Stimulated activated CD4-positive, alpha-beta T cell treated with anti-CD3 and anti-CD28 coated beads, Interleukin-12 subunit alpha, Interleukin-12 subunit beta, amount 100 ng/mL, for 24 hours (primary cell): Measurements from ENCODE around the gene FKBP5.
"Not testable (repeated sequence)": the region's sequence is repeated elsewhere in the genome, so short reads cannot be mapped to it uniquely, and the experiment has no call there.

Source experiments
- DNase-seq, 2 experiments: peaks; one replicate each; pipeline ENCODE4 v3.0.0-alpha.2; 2020; ENCODE audit warnings: low read depth in 2 of 2

FKBP5 gene

GRCh38 chr6:35690006-35690405 is 1.3 kb upstream of the FKBP5 start:
- not testable (repeated sequence) for DNase-seq

- DNase-seq, result peak in 1 of 2 experiments; percentile 43
These were observed 784 bp downstream of the FKBP5 start for GRCh38 chr6:35687658-35688604.

- DNase-seq, result no peak
These were observed 1.7 kb downstream of the FKBP5 start for GRCh38 chr6:35686873-35687555.

- no peak for DNase-seq
These were observed 2.3 kb downstream of the FKBP5 start for GRCh38 chr6:35686436-35686835.

GRCh38 chr6:35683267-35683666 is 5.4 kb downstream of the FKBP5 start:
- no peak for DNase-seq

- DNase-seq, result no peak
These were observed 7.4 kb downstream of the FKBP5 start for GRCh38 chr6:35681298-35681697.

- no peak for DNase-seq
These were observed 9.3 kb downstream of the FKBP5 start for GRCh38 chr6:35679399-35679798.

- DNase-seq, result no peak
These were observed 9.9 kb downstream of the FKBP5 start for GRCh38 chr6:35678814-35679213.

GRCh38 chr6:35678021-35678654 is 10.6 kb downstream of the FKBP5 start:
- no peak for DNase-seq

- no peak for DNase-seq
These were observed 11.3 kb downstream of the FKBP5 start for GRCh38 chr6:35677456-35677855.

GRCh38 chr6:35675871-35676459 is 12.8 kb downstream of the FKBP5 start:
- DNase-seq, result no peak

GRCh38 chr6:35674594-35674993 is 14.1 kb downstream of the FKBP5 start:
- no peak for DNase-seq

GRCh38 chr6:35673755-35674154 is 15.0 kb downstream of the FKBP5 start:
- DNase-seq, result no peak

- not testable (repeated sequence) for DNase-seq
These were observed 15.4 kb downstream of the FKBP5 start for GRCh38 chr6:35673284-35673666.

- not testable (repeated sequence) for DNase-seq
These were observed 18.3 kb downstream of the FKBP5 start for GRCh38 chr6:35670453-35670852.

GRCh38 chr6:35669451-35670045 is 19.2 kb downstream of the FKBP5 start:
- DNase-seq, result no peak

- no peak for DNase-seq
These were observed 19.8 kb downstream of the FKBP5 start for GRCh38 chr6:35668744-35669450.

- no peak for DNase-seq
These were observed 20.6 kb downstream of the FKBP5 start for GRCh38 chr6:35668096-35668495.

- DNase-seq, result no peak
These were observed 23.1 kb downstream of the FKBP5 start for GRCh38 chr6:35665573-35665972.

GRCh38 chr6:35664945-35665344 is 23.8 kb downstream of the FKBP5 start:
- DNase-seq, result no peak
